ENCODE results near the gene ANKRD40.

The ANKRD40 gene

GRCh38 chr17:50707289-50708049 is at the start of gene ANKRD40:
Gene ANKRD40 (minus strand): TSS chr17:50707914. CDS start chr17:50707654, 260 bp downstream.
- peak within 1 kb of the TSS; percentile 93 for H3K27ac ChIP-seq
- TF ChIP-seq CTCF (conservative IDR thresholded peaks at IDR 0.05) (no peak), ZFX (IDR thresholded peaks at IDR 0.05) (peak; percentile 100)

GRCh38 chr17:50754521-50754920 is 46.8 kb upstream of the ANKRD40 start:
- TF ChIP-seq CTCF (conservative IDR thresholded peaks at IDR 0.05), result no peak
- no peak for TF ChIP-seq ZFX (IDR thresholded peaks at IDR 0.05)

GRCh38 chr17:50749245-50749644 is 41.5 kb upstream of the ANKRD40 start:
- TF ChIP-seq ZFX (IDR thresholded peaks at IDR 0.05) (no peak), CTCF (conservative IDR thresholded peaks at IDR 0.05) (no peak)
- no peak overlapping the region for H3K27ac ChIP-seq

More at GRCh38 chr17:50754521-50754920, 46.8 kb upstream of the ANKRD40 start:
- H3K27ac ChIP-seq, result no peak overlapping the region

- TF ChIP-seq CTCF (conservative IDR thresholded peaks at IDR 0.05) (no peak), ZFX (IDR thresholded peaks at IDR 0.05) (no peak)
- H3K27ac ChIP-seq, result no peak overlapping the region
Observed at GRCh38 chr17:50745631-50746030, 37.9 kb upstream of the ANKRD40 start.

GRCh38 chr17:50739098-50739497 is 31.4 kb upstream of the ANKRD40 start:
- TF ChIP-seq CTCF (conservative IDR thresholded peaks at IDR 0.05) (no peak), ZFX (IDR thresholded peaks at IDR 0.05) (no peak)
- H3K27ac ChIP-seq, result no peak overlapping the region

GRCh38 chr17:50737118-50737698 is 29.5 kb upstream of the ANKRD40 start:
- no peak for TF ChIP-seq CTCF (conservative IDR thresholded peaks at IDR 0.05)
- no peak for TF ChIP-seq ZFX (IDR thresholded peaks at IDR 0.05)
- H3K27ac ChIP-seq, result no peak overlapping the region

GRCh38 chr17:50735287-50735686 is 27.6 kb upstream of the ANKRD40 start:
- no peak overlapping the region for H3K27ac ChIP-seq
- TF ChIP-seq CTCF (conservative IDR thresholded peaks at IDR 0.05) (no peak), ZFX (IDR thresholded peaks at IDR 0.05) (no peak)
